ENCODE data around the gene ITGB5.

ITGB5 gene

DNA sequence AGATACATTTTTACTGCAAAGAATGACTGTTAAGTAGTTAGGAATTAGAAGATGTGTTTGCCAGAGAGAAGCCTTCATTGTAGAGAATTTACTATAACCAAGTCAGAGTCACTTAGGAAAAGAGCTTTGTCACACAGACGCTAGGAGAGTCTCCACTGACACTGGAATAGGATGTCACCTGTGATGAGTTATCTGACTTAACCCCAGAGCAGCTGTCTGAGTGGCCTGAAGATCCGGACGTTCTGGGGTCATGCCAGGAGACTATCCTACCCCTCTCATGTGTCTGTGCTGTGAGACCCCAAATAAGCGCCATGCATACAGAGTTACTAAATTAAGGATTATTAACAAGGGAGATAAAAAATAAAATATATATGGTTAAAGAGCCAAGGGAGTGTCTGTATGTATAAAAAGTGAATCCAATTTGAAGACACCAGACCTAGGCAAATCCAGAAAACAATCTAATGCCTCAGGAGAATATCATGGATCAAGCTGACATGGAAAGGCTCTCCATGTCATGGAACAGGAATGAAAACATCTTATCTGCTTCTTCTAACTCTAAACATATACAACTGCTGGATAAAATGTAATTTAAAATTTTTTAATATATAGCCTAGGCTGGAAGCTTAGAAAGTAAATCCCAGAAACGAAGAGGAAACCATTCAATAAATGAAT lies 43.5 kb downstream of the ITGB5 start:
- TF ChIP-seq, protein P1, sequence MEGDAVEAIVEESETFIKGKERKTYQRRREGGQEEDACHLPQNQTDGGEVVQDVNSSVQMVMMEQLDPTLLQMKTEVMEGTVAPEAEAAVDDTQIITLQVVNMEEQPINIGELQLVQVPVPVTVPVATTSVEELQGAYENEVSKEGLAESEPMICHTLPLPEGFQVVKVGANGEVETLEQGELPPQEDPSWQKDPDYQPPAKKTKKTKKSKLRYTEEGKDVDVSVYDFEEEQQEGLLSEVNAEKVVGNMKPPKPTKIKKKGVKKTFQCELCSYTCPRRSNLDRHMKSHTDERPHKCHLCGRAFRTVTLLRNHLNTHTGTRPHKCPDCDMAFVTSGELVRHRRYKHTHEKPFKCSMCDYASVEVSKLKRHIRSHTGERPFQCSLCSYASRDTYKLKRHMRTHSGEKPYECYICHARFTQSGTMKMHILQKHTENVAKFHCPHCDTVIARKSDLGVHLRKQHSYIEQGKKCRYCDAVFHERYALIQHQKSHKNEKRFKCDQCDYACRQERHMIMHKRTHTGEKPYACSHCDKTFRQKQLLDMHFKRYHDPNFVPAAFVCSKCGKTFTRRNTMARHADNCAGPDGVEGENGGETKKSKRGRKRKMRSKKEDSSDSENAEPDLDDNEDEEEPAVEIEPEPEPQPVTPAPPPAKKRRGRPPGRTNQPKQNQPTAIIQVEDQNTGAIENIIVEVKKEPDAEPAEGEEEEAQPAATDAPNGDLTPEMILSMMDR (IDR thresholded peaks at IDR 0.05; ENCODE audit: low read depth, low read length): no peak
- no peak overlapping the region for H3K4me3 ChIP-seq (ENCODE audit: low read depth, low read length)

DNA sequence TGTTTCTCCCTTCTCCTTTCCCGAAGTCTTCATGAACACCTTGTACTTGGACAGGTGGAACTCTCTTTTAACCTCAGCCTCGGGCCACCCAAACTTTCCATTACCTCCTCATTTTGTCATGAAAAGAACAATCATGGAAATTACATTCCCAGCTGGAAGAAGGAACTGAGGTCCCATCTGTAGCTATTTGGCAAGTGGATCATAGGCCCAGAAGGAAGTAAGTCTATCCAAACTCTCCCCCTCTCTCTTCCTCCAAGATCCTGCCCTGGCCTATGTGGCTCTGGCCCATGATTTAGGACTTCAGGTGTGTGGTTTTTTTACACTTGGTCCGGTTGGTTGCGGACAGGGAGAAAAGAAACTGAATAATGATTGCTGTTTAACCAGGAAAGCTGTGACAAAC lies 44.1 kb downstream of the ITGB5 start:
- H3K4me3 ChIP-seq (ENCODE audit: low read depth, low read length): no peak overlapping the region
- TF ChIP-seq, protein P1 (IDR thresholded peaks at IDR 0.05; ENCODE audit: low read depth, low read length): no peak

DNA sequence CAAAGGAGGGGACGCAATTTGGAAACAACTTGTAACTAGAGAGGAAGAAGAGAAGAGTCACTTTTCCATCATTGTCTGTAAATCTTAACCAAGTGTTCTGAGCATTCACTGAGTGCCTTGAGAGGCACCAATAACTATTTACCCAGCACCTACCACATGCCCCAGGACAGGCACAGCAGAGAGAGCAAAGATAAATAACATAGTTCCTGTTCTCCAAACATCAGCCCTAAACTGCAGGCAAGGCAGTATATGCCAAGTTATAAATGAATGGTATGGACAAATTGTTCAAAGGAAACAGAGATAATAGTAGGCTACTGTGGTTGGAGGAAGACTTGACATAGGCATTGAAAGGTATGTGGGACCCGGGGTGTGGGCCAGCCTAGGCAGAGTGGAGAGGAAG lies 45.6 kb downstream of the ITGB5 start:
- no peak overlapping the region for H3K4me3 ChIP-seq (ENCODE audit: low read depth, low read length)
- TF ChIP-seq, protein P1 (IDR thresholded peaks at IDR 0.05; ENCODE audit: low read depth, low read length): no peak

DNA sequence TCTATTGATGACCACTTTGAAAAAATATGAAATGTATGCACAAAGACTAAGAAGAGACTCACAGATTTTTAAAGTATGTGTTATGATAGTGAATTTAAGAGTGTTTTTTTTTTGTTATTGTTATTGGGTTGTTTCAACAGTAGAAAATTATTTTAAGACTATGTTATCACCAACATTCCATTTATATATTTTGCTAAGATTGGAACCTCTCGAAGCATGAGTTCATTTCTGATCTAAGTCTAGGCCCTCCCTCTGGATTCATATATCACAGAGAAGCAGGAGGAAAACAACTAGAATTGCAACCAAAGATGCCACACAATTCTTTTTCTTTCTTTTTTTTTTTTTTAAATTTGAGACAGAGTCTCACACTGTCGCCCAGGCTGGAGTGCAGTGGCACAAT lies 46.8 kb downstream of the ITGB5 start:
- no peak overlapping the region for H3K4me3 ChIP-seq (ENCODE audit: low read depth, low read length)
- TF ChIP-seq, protein P1 (IDR thresholded peaks at IDR 0.05; ENCODE audit: low read depth, low read length): no peak

DNA sequence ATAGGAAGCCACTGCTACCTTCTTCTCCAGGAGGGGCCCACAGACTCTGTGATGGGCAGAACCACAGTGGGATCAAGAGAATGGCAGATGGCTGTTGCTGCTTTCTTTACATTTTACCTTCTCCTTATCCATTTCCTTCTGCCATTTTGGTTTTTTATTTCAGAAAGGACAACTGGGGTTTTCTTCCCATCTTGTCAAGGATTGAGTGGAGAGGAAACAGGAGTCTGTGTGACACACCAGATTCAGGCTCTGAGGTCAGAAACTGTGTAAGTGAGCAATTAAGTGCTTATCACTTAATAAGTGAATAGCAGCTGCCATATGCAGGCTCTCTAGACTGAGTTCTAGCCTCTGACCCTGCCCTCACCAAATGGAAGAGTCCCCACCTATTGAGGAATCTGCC lies 47.3 kb downstream of the ITGB5 start:
- TF ChIP-seq, protein P1 (IDR thresholded peaks at IDR 0.05; ENCODE audit: low read depth, low read length): no peak
- no peak overlapping the region for H3K4me3 ChIP-seq (ENCODE audit: low read depth, low read length)

DNA sequence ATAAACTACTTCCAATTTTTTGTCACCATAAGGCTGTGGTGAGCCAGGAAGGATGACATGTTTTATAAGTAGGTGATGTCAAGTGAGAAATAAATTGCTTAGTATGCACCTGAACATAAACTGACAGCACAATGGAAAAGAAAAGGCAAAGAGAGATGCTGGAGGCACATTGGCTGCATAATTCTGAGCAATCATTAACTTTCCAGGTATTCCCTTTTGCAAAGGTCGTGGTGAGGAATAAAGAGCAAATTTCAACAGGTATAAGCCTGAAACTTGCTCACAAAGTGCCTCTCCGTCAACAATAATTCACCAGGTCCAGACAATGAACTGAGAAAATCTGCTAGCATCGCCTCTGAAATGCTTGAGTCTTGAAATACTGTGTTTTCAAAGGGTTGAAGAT lies 48.2 kb downstream of the ITGB5 start:
- TF ChIP-seq, protein P1 (IDR thresholded peaks at IDR 0.05; ENCODE audit: low read depth, low read length): no peak
- no peak overlapping the region for H3K4me3 ChIP-seq (ENCODE audit: low read depth, low read length)

DNA sequence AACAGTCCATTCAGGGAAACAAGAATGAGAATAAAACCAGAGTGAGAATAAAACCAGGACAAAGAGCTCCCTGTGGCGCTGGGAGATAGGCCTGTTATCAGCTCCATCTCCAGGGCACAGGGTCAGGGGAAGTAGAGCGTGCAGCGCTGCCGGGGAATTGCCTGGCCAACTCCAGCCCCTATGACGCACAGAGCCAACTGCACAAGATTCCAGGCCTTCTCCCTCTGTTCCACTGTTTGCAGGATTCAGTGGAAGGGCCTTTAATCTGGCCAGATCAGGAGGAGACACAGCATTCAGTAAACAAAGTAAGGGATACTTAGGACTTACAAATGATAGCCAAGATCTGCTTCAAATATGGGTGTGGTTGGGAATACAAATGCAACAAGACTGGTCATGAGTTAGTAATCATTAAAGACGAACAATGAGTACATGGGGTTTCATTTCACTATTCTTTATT lies 49.4 kb downstream of the ITGB5 start:
- TF ChIP-seq, protein P1 (IDR thresholded peaks at IDR 0.05; ENCODE audit: low read depth, low read length): no peak
- H3K4me3 ChIP-seq (ENCODE audit: low read depth, low read length): no peak overlapping the region
